Nephron (organoid): ENCODE results near the gene CRYBG3.

Experiments
- H3K27ac Mint-ChIP-seq, 3 experiments: 2 replicates each; pipeline ENCODE4 v1.8.0; 2020; ENCODE audit warnings: mixed read lengths in 3 of 3, mild to moderate bottlenecking in 2 of 3, moderate library complexity in 1 of 3
- H3K27me3 Mint-ChIP-seq: 2 replicates; pipeline ENCODE4 v1.8.0; 2021; ENCODE audit warnings: low read depth, mild to moderate bottlenecking, moderate library complexity, mixed read lengths
- H3K36me3 Mint-ChIP-seq: 2 replicates; pipeline ENCODE4 v1.8.0; 2020; ENCODE audit warnings: low read depth, mixed read lengths
- H3K4me1 Mint-ChIP-seq: 2 replicates; pipeline ENCODE4 v1.8.0; 2020; ENCODE audit warnings: mixed read lengths
- H3K4me3 Mint-ChIP-seq, 3 experiments: 2 replicates each; pipeline ENCODE4 v1.8.0; 2020; ENCODE audit warnings: mild to moderate bottlenecking in 3 of 3, mixed read lengths in 3 of 3, moderate library complexity in 2 of 3
- H3K9me3 Mint-ChIP-seq: 2 replicates; pipeline ENCODE4 v1.8.0; 2020; ENCODE audit warnings: mixed read lengths
- CTCF ChIP-seq, 3 experiments: fragments of 200-600 bp; sonication (generic); IDR thresholded peaks; one replicate each; pipeline ENCODE4 v1.5.0; 2021; ENCODE audit warnings: antibody characterized with exemption in 3 of 3; ENCODE audit not compliant: unreplicated experiment in 3 of 3

CRYBG3 gene

GRCh38 chr3:97940034-97940433 lies 118.2 kb downstream of the CRYBG3 start:
- H3K27ac Mint-ChIP-seq: no peak overlapping the region
- no peaks in the 10 kb centered on the region for H3K9me3 Mint-ChIP-seq
- TF ChIP-seq CTCF (IDR thresholded peaks at IDR 0.05; ENCODE audit: unreplicated experiment in 3 of 3): no peak
- no peaks in the 10 kb centered on the region for H3K4me1 Mint-ChIP-seq
- H3K27me3 Mint-ChIP-seq: no peaks in the 10 kb centered on the region
- peaks cover 41% of the 10 kb centered on the region for H3K36me3 Mint-ChIP-seq
- no peak overlapping the region for H3K4me3 Mint-ChIP-seq

- Mint-ChIP-seq H3K27ac (peak overlapping the region in 1 of 3 experiments; percentile 34), H3K27me3 (no peaks in the 10 kb centered on the region), H3K4me1 (no peaks in the 10 kb centered on the region), H3K9me3 (no peaks in the 10 kb centered on the region), H3K4me3 (no peak overlapping the region), H3K36me3 (peaks cover 44% of the 10 kb centered on the region)
- no peak for TF ChIP-seq CTCF (IDR thresholded peaks at IDR 0.05; ENCODE audit: unreplicated experiment in 3 of 3)
These were observed 121.2 kb downstream of the CRYBG3 start for GRCh38 chr3:97942801-97943546.

- peaks cover 5% of the 10 kb centered on the region for H3K27me3 Mint-ChIP-seq
- TF ChIP-seq CTCF (IDR thresholded peaks at IDR 0.05; ENCODE audit: unreplicated experiment in 3 of 3): no peak
- H3K36me3 Mint-ChIP-seq: peaks cover 73% of the 10 kb centered on the region
- peak overlapping the region; percentile 25 to 50 (median 29) for H3K27ac Mint-ChIP-seq
- H3K4me1 Mint-ChIP-seq: no peaks in the 10 kb centered on the region
- no peak overlapping the region for H3K4me3 Mint-ChIP-seq
- no peaks in the 10 kb centered on the region for H3K9me3 Mint-ChIP-seq
These were observed 126.7 kb downstream of the CRYBG3 start for GRCh38 chr3:97948351-97949109.

- Mint-ChIP-seq H3K9me3 (no peaks in the 10 kb centered on the region), H3K27me3 (peaks cover 5% of the 10 kb centered on the region), H3K27ac (no peak overlapping the region), H3K36me3 (peaks cover 70% of the 10 kb centered on the region), H3K4me3 (no peak overlapping the region), H3K4me1 (no peaks in the 10 kb centered on the region)
- TF ChIP-seq CTCF (IDR thresholded peaks at IDR 0.05; ENCODE audit: unreplicated experiment in 3 of 3): no peak
These were observed 127.3 kb downstream of the CRYBG3 start for GRCh38 chr3:97949110-97949485.

GRCh38 chr3:97949743-97950142 lies 127.9 kb downstream of the CRYBG3 start:
- Mint-ChIP-seq H3K27me3 (peaks cover 5% of the 10 kb centered on the region), H3K4me3 (no peak overlapping the region), H3K27ac (no peak overlapping the region), H3K9me3 (no peaks in the 10 kb centered on the region), H3K36me3 (peaks cover 73% of the 10 kb centered on the region), H3K4me1 (no peaks in the 10 kb centered on the region)
- no peak for TF ChIP-seq CTCF (IDR thresholded peaks at IDR 0.05; ENCODE audit: unreplicated experiment in 3 of 3)
